Adrenal gland (tissue), 12 donors: Measurements from ENCODE around the gene OSCP1. TPM values are rescaled to one million over a fixed set of nuclear protein-coding genes. Genes with fewer than 3 reads are reported as not detected.

Experiments
- DNase-seq, 7 donors: peaks; one replicate each; pipeline ENCODE4 v3.0.0-alpha.2; 2019 to 2020
- H3K27ac ChIP-seq, 5 donors: fragments of 200-600 bp; sonication (generic) in 4 of 5; 1 replicate in 3 of 5; 2 replicates in 2 of 5; pipeline versions ENCODE4 v1.5.1 to v1.8.0; 2016 to 2020; ENCODE audit warnings: mild to moderate bottlenecking in 1 of 5
- H3K27me3 ChIP-seq: fragments of 200-600 bp; 2 replicates; pipeline ENCODE4 v1.8.0; 2021
- H3K36me3 ChIP-seq, 2 donors: fragments of 200-600 bp; replicated peaks in 1 of 2; 1 replicate in 1 of 2; 2 replicates in 1 of 2; pipeline versions ENCODE4 v1.5.1 to v1.8.0; 2018 to 2022
- H3K4me1 ChIP-seq, 2 donors: fragments of 200-600 bp; replicated peaks in 1 of 2; 1 replicate in 1 of 2; 2 replicates in 1 of 2; pipeline versions ENCODE4 v1.5.1 to v1.8.0; 2018 to 2021
- H3K4me3 ChIP-seq, 4 donors: fragments of 200-600 bp; sonication (generic) in 3 of 4; one replicate each; pipeline ENCODE4 v1.5.1; 2016 to 2018
- H3K9me3 ChIP-seq, 3 donors: fragments of 200-600 bp; sonication (generic) in 1 of 3; replicated peaks in 1 of 3; 1 replicate in 2 of 3; 2 replicates in 1 of 3; pipeline versions ENCODE4 v1.5.1 to v1.8.0; 2016 to 2021
- CTCF ChIP-seq, 6 experiments: fragments of 450-650 bp in 4 of 6; fragments of 200-600 bp in 2 of 6; sonication (generic) in 1 of 6; IDR thresholded peaks; 1 replicate in 5 of 6; 2 replicates in 1 of 6; pipeline versions ENCODE4 v1.5.1 to v1.8.0; 2016 to 2021; ENCODE audit warnings: antibody characterized with exemption in 6 of 6, mild to moderate bottlenecking in 2 of 6, moderate library complexity in 1 of 6
- POLR2A ChIP-seq, 2 donors: fragments of 450-650 bp; IDR thresholded peaks; one replicate each; pipeline ENCODE4 v1.6.1; 2017; ENCODE audit warnings: antibody characterized with exemption in 2 of 2, mild to moderate bottlenecking in 2 of 2, moderate library complexity in 1 of 2
- WGBS, 4 donors: extraction: QIAGEN DNeasy Blood & Tissue Kit in 2 of 4; methylation state at CpG; one replicate each; pipeline versions ENCODE4 v1.1.5 to v1.1.7; 2013 to 2017; 5-methylcytosine and 5-hydroxymethylcytosine counted together
- intact Hi-C, 2 donors: fragments of 100-400 bp; cut with DNase I; formaldehyde crosslinking; loops; one replicate each; pipeline versions ENCODE4 v1.14.1 to v1.15.0; 2022 to 2023
- polyA plus RNA-seq, 3 donors: library from polyadenylated mRNA; stranded (reverse); fragments of 200-250 nt in 2 of 3; fragments of 350-450 nt in 1 of 3; fragmentation: Illumina TruSeq in 1 of 3; extraction: RNeasy Lipid Tissue Mini Kit (QIAGEN cat#74804) in 1 of 3; gene quantifications; one replicate each; pipeline ENCODE4 v1.2.3, GENCODE V29; 2013 to 2014
- total RNA-seq, 9 donors: library from RNA; depleted of rRNA in 4 of 9; stranded (reverse); fragments of >200 nt in 4 of 9; fragments of 120-200 nt in 1 of 9; fragmentation: NEBNext Ultra II Directional in 1 of 9; extraction: Animal tissue kit (Norgen Biotek cat#: 25700) in 1 of 9; gene quantifications; one replicate each; pipeline versions ENCODE4 v1.1.0 to v1.2.4, GENCODE V29; 2013 to 2023
- donor health status: healthy with polysubstance abuse.
- donor health status: Bipolar disorder and iron deficiency.
- donor health status: DM: yes; HTN: yes; CAD: no.
- donor health status: DM: no; HTN: no; CAD: no.
- donor health status: DM: no; HTN: no; CAD: no.
- donor health status: DM: yes; HTN: yes; CAD: no.

OSCP1 gene
- total and polyA plus RNA-seq, 12 donors: 5.5 to 29.9 (median 11.6) TPM

GRCh38 chr1:36471830-36472641 lies 21.8 kb upstream of the OSCP1 start:
- no peak overlapping the region for H3K27ac ChIP-seq
- intact Hi-C loops: no loop called here
- no peak overlapping the region for H3K4me3 ChIP-seq
- no peaks in the 10 kb centered on the region for H3K4me1 ChIP-seq
- TF ChIP-seq CTCF (IDR thresholded peaks at IDR 0.05): no peak
- no peak for TF ChIP-seq POLR2A (IDR thresholded peaks at IDR 0.05)
- no peaks in the 10 kb centered on the region for H3K36me3 ChIP-seq
- WGBS, 4 donors: 68 to 84% (median 74%) methylated on average over 9 to 22 of the region's 22 CpGs
- DNase-seq: no peak
- H3K9me3 ChIP-seq: no peaks in the 10 kb centered on the region
- no peaks in the 10 kb centered on the region for H3K27me3 ChIP-seq

DNA sequence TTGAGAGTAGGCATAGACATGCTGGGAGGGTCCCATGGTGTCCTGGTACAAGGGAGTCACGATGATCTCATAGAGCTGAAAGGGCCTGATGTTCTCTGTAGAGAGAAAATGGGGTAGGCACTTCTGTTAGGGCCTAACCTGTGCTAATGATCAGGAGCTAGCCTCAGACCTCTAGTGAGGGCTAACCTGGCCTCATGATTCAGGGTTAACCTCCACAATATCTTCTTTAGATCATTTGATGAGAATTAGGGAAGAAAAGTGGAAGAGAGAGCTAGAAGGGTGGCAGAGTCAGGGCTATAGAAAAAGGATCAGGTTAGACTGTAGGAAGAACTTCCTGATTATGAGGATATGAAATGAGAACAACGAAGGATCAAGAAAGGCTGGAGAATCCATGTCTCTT lies 18.9 kb upstream of the OSCP1 start:
- H3K4me3 ChIP-seq: no peak overlapping the region
- H3K9me3 ChIP-seq: no peaks in the 10 kb centered on the region
- H3K27ac ChIP-seq: no peak overlapping the region
- DNase-seq: no peak
- H3K27me3 ChIP-seq: no peaks in the 10 kb centered on the region
- no peaks in the 10 kb centered on the region for H3K36me3 ChIP-seq
- H3K4me1 ChIP-seq: no peaks in the 10 kb centered on the region
- TF ChIP-seq CTCF (IDR thresholded peaks at IDR 0.05): no peak
- TF ChIP-seq POLR2A (IDR thresholded peaks at IDR 0.05): no peak
- intact Hi-C loops: no loop called here
- WGBS, 4 donors: 72 to 91% (median 83%) methylated on average over 2 of the region's 2 CpGs

- H3K36me3 ChIP-seq: no peaks in the 10 kb centered on the region
- H3K27ac ChIP-seq: no peak overlapping the region
- DNase-seq: no peak
- H3K9me3 ChIP-seq: no peaks in the 10 kb centered on the region
- intact Hi-C loops: no loop called here
- no peak for TF ChIP-seq POLR2A (IDR thresholded peaks at IDR 0.05)
- TF ChIP-seq CTCF (IDR thresholded peaks at IDR 0.05): no peak
- no peak overlapping the region for H3K4me3 ChIP-seq
- WGBS, 4 donors: 80 to 88% (median 87%) methylated on average over 8 to 10 of the region's 10 CpGs
- peaks cover 7 to 8% of the 10 kb centered on the region in 2 donors for H3K4me1 ChIP-seq
- H3K27me3 ChIP-seq: no peaks in the 10 kb centered on the region
Observed at GRCh38 chr1:36467700-36468455, 17.6 kb upstream of the OSCP1 start.

DNA sequence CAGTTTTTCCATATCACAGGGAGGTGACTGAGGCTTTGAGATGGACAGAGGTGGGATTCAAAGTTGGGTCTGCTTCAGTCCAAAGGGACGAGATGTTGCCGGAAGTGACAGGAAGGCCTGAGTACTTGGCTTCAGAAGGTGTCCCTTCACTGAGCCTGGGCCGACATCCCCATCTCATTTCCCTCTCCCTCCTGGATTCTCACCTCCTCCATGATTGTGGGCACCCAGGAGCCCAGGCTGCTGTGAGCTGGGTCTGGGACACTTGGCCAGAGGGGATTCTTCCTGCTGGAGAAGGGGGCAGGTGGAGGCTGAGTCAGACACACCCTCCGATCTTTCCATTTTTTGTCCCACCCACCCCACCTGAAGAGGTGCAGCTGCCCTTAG lies 16.8 kb upstream of the OSCP1 start:
- TF ChIP-seq CTCF (IDR thresholded peaks at IDR 0.05) (no peak), POLR2A (IDR thresholded peaks at IDR 0.05) (no peak)
- Histone ChIP-seq H3K4me1 (peaks cover 9 to 10% of the 10 kb centered on the region in 2 donors), H3K4me3 (no peak overlapping the region), H3K27me3 (no peaks in the 10 kb centered on the region), H3K27ac (no peak overlapping the region), H3K36me3 (peaks cover 0 to under 1% of the 10 kb centered on the region in 2 donors), H3K9me3 (no peaks in the 10 kb centered on the region)
- WGBS, 4 donors: 87 to 100% (median 93%) methylated on average over 3 to 4 of the region's 4 CpGs
- DNase-seq: no peak
- intact Hi-C loops: no loop called here
